T-helper 2 cell treated with Interferon-gamma antibody and Interleukin-4, amounts not matched to agents 100 ng/mL and 5 ng/mL, for 36 hours (primary cell): Measurements from ENCODE around the gene RELCH. TPM values are rescaled to one million over a fixed set of nuclear protein-coding genes. Genes with fewer than 3 reads are reported as not detected.
"Not testable (repeated sequence)": the region's sequence is repeated elsewhere in the genome, so short reads cannot be mapped to it uniquely, and the experiment has no call there.

ENCODE experiments used
- intact Hi-C: fragments of 100-400 bp; cut with micrococcal nuclease; formaldehyde crosslinking; loops from one replicate; pipeline ENCODE4 v1.15.1; 2023
- total RNA-seq: library from RNA; stranded (reverse); gene quantifications from 2 replicates; pipeline ENCODE4 v1.2.3, GENCODE V29; 2022

The RELCH gene, protein sequence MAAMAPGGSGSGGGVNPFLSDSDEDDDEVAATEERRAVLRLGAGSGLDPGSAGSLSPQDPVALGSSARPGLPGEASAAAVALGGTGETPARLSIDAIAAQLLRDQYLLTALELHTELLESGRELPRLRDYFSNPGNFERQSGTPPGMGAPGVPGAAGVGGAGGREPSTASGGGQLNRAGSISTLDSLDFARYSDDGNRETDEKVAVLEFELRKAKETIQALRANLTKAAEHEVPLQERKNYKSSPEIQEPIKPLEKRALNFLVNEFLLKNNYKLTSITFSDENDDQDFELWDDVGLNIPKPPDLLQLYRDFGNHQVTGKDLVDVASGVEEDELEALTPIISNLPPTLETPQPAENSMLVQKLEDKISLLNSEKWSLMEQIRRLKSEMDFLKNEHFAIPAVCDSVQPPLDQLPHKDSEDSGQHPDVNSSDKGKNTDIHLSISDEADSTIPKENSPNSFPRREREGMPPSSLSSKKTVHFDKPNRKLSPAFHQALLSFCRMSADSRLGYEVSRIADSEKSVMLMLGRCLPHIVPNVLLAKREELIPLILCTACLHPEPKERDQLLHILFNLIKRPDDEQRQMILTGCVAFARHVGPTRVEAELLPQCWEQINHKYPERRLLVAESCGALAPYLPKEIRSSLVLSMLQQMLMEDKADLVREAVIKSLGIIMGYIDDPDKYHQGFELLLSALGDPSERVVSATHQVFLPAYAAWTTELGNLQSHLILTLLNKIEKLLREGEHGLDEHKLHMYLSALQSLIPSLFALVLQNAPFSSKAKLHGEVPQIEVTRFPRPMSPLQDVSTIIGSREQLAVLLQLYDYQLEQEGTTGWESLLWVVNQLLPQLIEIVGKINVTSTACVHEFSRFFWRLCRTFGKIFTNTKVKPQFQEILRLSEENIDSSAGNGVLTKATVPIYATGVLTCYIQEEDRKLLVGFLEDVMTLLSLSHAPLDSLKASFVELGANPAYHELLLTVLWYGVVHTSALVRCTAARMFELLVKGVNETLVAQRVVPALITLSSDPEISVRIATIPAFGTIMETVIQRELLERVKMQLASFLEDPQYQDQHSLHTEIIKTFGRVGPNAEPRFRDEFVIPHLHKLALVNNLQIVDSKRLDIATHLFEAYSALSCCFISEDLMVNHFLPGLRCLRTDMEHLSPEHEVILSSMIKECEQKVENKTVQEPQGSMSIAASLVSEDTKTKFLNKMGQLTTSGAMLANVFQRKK
- 38.0 and 40.3 TPM in 2 replicates for total RNA-seq

DNA sequence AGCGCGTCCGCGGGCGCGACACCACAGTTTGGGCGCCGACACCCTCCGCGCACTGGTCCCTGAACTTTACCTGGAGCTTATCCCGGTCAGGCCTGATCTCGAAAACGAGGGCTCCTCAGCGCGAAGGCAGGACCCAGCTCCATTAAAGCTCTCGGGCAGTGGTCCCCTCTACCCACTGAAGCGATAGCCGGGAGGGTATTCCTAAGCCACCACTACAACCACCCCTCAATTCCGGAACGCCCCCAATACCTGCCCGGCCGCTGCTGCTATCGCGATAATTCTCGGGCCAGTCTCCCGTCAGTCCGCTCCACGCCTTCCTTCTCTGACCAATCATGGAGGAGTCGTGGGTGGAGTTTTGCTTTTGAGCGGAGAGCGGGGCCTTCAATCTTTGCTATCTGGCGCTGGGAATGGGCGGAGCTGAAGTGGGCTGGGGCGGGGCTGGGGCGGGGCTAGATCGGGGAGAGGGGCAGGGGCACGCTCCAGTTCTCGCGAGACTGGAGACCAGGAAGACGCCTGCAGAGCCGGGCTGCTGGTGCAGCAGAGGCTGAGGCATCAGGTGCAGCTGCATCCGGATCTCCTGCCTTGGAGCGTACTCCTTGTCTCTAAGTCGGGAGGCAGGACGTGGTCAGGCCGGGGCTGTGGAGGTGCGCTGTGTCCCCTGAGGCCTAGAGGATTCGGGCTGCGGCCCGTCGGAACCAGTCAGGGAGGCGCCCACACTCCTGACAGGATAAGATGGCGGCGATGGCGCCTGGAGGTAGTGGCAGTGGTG, at the start of gene RELCH, which contains the start of gene PIGN:
TSS of gene RELCH (plus strand) at position 482 of the 769 bp plus-strand sequence. CDS start at position 733, 251 bp downstream.
TSS of gene PIGN (minus strand) at position 283 of the 769 bp plus-strand sequence. CDS start 25,703 bp downstream, outside the sequence.
- intact Hi-C loops, result loop anchor here (1.0 to 10.0 kb wide), 12 partner anchors 62 to 1235 kb away; partner anchors contain the start of genes KDSR, PHLPP1, TNFRSF11A and VPS4B

DNA sequence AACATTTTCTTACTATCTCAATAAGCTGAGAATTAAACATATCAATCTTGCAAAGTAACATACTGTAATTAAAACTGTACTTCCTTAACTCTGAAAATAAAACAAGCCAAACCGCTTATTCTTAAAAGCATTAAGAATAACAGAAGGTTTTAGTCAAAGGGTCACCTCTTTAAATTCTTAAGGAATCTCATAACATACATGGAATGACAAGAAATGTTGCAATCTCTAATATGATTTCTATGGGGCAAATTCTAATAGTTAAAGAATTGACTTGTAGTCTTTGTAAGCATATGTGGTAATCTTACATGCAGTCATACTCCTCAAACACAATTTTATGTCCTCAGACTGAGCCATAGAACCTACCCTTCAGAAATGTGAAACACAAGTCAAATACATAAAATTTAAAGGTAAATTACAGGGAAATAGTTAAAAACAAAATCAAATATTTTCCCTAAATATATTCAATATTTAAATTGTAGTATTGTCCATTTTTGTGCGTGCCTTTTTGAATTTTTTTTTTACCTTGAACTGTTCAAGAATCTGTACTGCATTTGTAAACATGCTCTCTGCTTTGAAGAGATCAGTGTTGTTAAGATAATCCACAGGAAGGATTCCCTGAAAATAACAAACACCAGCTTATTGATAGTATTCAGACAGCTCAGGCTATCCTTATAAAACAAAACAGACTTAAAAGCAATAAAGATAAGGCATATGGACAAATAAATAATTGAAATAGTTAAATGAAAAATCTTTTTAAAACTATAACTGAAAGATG, 48.4 kb upstream of the RELCH start:
- intact Hi-C loops, result no loop called here

DNA sequence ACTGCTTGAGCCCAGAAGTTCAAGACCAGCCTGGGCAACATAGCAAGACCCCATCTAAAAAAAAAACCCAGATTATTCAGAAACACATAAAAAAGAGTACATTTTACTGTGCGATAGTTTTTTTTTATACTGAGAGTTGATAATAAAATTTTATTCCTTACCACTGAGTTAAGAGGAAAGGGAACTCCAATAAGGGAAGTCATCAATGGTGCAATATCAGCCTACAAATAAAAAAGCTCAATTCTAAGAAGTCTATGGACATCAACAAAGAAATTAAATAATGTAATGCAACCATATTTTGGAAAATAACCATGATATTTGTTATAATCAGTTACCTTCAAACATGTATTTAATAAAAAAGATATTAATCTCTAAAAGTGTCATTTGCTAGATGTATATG, 46.8 kb upstream of the RELCH start:
- intact Hi-C loops, result no loop called here

DNA sequence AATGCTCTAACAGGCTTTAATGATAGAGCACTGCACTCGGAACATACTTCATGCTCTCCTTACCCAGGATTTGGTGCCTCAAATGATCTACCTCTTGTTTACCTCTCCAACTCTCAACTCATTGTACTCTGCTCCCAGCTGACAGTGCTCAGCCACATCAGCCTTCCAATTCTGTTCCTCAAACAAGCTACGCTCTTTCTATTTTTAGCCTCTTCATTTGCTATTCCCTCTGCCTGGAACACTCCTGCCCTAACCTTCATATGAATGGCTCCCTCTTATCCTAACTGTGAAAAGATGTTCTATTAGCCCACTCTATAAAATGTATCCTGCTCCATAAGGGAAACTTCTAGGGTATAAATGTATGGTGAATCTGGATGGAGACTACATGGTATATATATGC, 42.7 kb upstream of the RELCH start:
- intact Hi-C loops, result no loop called here

DNA sequence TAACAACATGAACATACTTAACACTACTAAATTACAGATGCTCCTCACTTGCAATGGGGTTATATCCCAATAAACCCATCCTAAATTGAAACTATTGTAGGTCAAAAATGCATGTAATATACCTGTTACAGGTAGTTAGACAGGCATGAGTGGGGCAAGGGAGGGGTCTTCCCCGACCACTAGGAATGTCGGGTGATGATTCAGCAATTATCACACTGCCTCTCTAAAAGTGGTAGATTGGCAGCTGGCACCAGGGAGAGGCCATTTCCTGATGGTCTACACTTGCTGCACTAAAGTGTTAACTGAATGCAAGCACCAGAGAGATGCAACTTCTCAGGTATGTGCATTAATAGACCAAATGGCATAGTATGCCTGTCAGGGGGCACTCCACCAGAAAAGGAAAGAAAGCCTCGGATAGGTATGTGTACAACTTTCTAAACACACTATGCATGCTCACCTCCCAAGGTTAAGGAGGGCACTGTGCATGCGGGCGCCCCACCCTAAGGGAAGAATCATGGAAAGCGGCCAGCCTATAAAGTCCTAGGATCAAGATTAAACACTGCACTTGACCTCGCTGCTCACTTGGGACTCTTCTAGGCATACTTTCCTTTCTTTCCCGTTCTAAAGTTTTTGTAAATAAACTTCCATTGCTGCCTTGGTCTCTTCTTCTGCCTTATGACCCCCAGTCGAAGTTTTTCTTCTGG, 35.8 kb upstream of the RELCH start:
- intact Hi-C loops, result no loop called here

DNA sequence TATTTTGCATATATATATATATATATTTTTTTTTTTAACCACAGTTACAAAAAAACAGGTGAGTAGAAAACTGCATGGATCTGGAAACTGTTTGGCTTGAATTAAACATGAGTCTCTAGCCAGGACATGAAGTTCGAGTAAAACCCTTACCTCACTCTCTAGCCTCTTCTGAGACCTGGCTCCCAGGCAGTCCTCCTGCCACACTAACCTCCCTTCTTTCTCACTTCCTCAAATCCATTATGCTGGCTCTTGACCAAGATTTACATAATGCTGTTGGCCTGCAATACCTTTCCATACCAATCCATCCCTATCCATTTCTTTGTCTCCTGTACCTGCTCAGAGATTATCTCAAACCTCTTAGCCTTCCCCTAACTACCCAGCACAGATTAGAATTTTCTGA, 34.2 kb upstream of the RELCH start:
- intact Hi-C loops, result no loop called here

DNA sequence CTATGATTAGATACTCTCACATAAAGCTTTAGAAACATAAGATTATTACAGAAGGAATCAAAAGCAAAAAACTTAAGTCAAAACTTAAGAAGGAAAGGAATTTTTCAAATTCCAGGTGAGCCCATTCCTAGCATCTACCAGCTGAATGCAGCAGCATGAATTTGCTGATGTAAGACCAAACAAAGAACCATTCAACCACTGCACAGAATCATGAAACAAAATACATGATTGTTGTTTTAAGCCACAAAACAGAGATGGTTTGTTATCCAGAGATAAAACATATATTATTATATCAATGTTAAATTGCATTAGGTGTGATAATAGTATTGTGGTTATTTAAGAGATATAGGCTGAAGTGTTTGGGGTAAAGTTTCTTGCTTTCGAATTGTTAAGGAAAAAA, 29.2 kb upstream of the RELCH start:
- intact Hi-C loops, result no loop called here

DNA sequence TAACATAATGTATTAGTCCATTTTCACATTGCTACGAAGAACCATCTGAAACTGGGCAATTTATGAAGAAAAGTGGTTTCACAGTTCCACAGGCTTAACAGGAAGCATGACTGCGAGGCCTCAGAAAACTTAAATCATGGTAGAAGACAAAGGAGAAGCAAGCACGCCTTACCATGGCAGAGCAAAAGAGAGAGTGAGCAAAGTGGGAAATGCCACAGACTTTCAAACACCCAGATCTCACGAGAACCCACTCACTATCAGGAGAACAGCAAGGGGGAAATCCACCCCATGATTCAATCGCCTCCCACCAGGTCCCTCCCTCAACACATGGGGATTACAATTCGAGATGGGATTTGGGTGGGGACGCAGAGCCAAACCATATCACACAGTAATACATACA, 22.7 kb upstream of the RELCH start:
- intact Hi-C loops, result no loop called here

DNA sequence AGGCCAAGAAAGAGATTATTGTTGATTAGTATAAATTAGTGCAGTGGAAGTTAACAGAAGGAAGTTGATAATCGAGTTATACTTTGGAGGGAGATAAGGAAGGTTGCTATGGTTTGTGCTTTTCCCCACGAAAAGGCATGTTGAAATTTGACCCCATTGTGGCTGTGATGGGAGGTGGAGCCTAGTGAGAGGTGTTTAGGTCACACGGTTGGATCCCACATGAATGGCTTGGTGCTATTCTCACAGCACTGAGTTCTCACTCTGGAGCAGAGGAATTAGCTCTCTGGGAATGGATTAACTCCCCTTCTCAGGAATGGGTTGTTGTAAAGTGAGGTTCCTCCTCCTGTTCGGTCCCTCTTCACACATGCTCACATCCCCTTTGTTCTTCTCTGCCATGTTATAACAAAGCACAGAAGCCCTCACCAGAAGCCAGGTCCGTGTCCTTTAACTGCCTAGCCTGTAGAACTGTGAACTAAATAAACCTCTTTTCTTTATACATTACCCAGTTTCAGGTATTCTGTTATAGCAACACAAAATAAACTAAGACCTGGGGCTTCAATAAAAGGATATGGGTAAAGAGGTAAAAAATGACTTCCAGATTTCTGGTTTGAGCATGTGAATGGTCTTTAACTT, 22.1 kb upstream of the RELCH start:
- intact Hi-C loops, result no loop called here

DNA sequence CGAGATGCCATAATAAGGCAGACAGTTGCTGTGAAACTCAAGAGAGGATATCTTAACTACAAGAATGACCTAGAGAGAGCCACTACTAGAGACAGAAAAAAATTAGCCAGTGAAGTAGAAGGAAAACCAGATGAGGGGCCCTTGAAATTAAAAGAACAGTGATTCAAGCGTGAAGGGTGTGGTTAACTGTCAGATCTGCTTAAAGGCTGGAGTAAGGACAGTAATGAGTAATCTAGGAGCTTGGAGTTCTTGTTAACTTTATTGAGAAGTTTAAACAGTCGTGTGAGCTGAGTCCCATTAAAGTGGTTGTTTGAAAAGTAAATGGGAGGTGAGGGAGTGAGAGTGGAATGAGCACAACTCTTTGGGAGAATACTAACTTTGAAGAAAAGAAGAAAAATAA, 21.5 kb upstream of the RELCH start:
- intact Hi-C loops, result no loop called here

DNA sequence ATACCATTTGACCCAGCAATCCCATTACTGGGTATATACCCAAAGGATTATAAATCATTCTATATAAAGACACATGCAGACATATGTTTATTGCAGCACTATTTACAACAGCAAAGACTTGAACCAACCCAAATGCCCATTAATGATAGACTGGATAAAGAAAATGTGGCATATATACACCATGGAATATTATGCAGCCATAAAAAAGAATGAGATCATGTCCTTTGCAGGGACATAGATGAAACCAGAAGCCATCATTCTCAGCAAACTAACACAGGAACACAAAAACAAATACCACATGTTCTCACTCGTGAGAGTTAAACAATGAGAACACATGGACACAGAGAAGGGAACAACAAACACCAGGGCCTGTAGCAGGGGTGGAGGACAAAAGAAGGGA, 20.5 kb upstream of the RELCH start:
- intact Hi-C loops, result not testable (repeated sequence)

DNA sequence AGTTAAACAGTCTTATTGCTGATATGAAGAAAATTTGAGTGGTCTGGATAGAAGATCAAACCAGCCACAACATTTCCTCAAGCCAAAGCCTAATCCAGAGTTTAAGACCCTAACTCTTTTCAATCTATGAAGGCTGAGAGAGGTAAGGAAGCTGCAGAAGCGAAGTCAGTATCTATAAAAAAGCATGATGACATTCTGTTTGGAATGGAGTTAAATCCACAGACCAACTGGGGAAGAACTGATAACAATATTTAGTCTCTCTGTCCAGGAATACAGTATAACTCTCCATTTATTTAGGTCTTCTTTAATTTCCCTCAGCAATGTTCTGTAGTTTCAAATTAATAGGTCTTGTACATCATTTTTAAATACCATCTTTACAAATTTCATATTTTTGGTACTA, 16.2 kb upstream of the RELCH start:
- intact Hi-C loops, result no loop called here

DNA sequence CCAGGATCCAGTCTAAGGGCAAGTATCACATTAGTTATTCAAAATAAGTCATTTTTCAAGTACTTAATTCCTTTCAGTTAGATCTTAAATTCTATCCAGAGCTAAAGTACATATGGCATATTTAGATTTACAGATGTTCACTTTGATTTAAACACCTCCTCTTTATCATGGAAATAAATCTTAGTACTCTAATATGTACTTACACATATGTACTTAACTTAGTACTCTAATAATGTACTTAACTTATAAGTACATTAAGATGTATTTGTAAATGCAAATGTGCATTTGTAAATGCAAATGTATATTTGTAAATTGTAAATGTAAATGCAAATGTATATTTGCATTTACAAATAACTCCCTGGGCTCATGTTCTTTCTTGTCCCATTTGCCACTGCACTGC, 14.8 kb upstream of the RELCH start:
- intact Hi-C loops, result no loop called here

DNA sequence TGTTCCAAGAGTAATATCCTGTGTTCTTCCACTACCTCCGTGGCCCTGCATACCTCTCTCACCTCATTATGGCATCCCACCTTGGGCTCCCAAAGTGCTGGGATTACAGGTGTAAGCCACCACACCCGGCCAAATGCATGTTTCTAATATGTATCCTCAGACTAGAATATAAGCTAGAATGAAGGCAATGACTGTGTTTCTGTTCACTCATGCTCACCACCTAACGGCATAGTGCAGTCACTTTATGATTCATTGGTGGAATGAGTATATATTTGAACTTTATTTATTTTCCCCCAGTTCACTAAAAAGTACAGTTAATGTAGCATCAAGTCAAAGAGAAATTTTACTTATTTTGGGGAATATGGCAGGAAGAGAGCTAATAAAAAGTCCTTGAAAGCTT, 11.5 kb upstream of the RELCH start:
- intact Hi-C loops, result no loop called here

DNA sequence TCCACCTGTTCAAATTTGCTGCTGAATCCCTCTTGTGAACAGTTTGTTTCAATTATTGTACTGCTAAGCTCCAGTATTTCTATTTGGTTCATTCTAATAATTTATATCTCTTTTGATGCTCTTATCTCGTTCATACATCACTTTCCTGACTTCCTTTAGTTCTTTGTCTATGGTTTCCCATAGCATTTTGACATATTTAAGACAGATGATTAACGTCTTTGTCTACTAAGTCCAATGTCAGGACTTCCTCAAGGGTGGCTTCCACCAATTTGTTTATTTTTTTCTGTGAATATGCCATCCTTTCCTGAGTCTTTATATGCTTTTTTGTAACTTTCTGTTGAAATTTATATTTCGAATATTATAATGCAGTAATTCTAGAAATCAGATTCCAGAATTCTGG, 9.8 kb upstream of the RELCH start:
- intact Hi-C loops, result no loop called here

DNA sequence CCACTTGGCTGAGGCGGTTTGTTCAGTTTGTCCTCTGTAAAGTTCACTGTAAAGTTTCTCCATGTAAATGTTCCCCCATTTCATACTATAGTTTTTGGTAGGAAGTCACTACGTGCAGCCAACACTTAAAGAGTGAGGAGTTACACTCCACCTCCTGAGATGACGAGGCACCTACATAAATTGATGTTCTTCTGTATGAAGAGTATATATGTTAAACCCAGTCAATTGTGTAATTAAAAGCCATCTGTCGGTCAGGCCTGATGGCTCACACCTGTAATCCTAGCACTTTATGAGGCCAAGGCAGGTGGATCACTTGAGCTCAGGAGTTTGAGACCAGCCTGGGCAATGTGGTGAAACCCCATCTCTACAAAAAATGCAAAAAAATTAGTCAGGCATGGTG, 7.8 kb upstream of the RELCH start:
- intact Hi-C loops, result no loop called here

DNA sequence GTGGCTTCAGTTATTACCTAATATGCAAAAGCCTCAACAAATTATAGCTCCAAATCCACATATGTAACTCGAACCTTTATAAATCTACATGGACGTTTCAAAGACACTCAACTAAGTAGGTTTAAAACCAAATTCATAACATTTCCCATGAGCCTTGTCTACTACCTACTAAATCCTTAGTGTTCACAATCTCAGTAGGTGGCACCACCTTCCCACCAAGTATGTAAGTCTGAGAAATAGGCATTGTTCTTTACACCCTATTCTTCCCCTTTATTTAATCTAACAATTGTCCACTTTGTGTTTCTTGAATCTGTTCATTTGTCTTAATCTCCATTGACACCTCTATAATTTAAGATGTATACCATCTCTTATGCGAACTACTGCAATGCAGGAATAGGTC, 4.8 kb upstream of the RELCH start:
- intact Hi-C loops, result loop anchor here (10.0 kb wide), 2 partner anchors 663 to 773 kb away; no protein-coding TSS in a partner anchor

DNA sequence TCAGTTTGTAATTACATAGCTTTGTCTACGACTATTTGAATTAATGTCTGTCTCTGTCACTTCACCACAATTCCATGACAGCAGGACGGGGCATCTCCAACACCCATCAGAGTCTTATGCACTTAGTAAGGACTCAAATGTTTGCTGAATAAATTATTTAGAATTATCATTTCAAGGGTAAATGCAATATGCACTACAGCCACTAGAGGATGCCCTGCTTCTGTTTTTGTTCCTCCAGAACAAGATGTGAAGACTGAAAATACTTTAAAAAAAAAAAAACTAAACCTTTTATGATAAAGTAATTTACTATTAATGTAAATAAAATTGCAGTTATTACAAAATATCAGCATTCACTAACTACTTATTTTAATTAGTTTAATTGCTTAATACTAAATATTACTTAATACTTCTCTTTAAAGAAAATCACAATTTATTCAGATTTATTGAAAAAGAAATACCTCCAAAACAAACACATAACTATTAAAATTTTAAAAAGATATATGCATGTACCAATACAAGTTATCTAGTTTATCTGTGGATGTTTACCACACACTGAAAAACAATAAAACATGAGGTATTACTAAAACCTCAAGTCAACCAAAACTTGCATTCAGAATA, 3.4 kb upstream of the RELCH start:
- intact Hi-C loops, result loop anchor here (1.0 to 10.0 kb wide), 4 partner anchors 66 to 771 kb away; no protein-coding TSS in a partner anchor
